AG08395 (cell line): ENCODE measurements around the gene HSPA1A.

Experiments used
- DNase-seq: peaks from one replicate; pipeline ENCODE4 v3.0.0; 2012; ENCODE audit warnings: mixed read lengths, low spot score

Gene HSPA1A

GRCh38 chr6:31865205-31866118, 50.1 kb downstream of the HSPA1A start:
- no peak for DNase-seq
